Liver (tissue), 9 donors: ENCODE measurements around the gene CORO7. TPM values are rescaled to one million over a fixed set of nuclear protein-coding genes. Genes with fewer than 3 reads are reported as not detected.

Source experiments
- DNase-seq: peaks from one replicate; pipeline ENCODE4 v3.0.0-alpha.2; 2017; ENCODE audit warnings: low spot score
- H3K27ac ChIP-seq, 2 donors: one replicate each; pipeline ENCODE4 v1.7.0; 2013; ENCODE audit warnings: inconsistent platforms in 2 of 2, low read length in 2 of 2, control low read depth in 1 of 2, low read depth in 1 of 2, mild to moderate bottlenecking in 1 of 2
- H3K27me3 ChIP-seq, 4 donors: one replicate each; pipeline versions ENCODE4 v1.6.1 to v1.7.0; 2013; ENCODE audit warnings: low read length in 3 of 4, inconsistent platforms in 1 of 4, mild to moderate bottlenecking in 1 of 4, moderate library complexity in 1 of 4; ENCODE audit not compliant: control insufficient read depth in 4 of 4, insufficient read depth in 4 of 4
- H3K36me3 ChIP-seq, 4 donors: one replicate each; pipeline versions ENCODE4 v1.6.1 to v1.7.0; 2013; ENCODE audit warnings: low read length in 3 of 4, mild to moderate bottlenecking in 3 of 4, low read depth in 1 of 4, moderate library complexity in 1 of 4; ENCODE audit not compliant: control insufficient read depth in 4 of 4, insufficient read depth in 3 of 4
- H3K4me1 ChIP-seq, 4 donors: one replicate each; pipeline versions ENCODE4 v1.6.1 to v1.7.0; 2013; ENCODE audit warnings: low read length in 3 of 4, mild to moderate bottlenecking in 3 of 4, moderate library complexity in 1 of 4; ENCODE audit not compliant: control insufficient read depth in 4 of 4, insufficient read depth in 4 of 4
- H3K4me3 ChIP-seq, 3 donors: one replicate each; pipeline versions ENCODE4 v1.6.1 to v1.7.0; 2013; ENCODE audit warnings: low read length in 3 of 3, control low read depth in 1 of 3, low read depth in 1 of 3, mild to moderate bottlenecking in 1 of 3
- H3K9ac ChIP-seq, 2 donors: one replicate each; pipeline ENCODE4 v1.7.0; 2013; ENCODE audit warnings: low read length in 2 of 2, mild to moderate bottlenecking in 2 of 2, moderate library complexity in 2 of 2, control low read depth in 1 of 2, low read depth in 1 of 2
- H3K9me3 ChIP-seq, 4 donors: one replicate each; pipeline versions ENCODE4 v1.6.1 to v1.7.0; 2013; ENCODE audit warnings: low read length in 3 of 4; ENCODE audit not compliant: control insufficient read depth in 4 of 4
- ATF3 ChIP-seq: IDR thresholded peaks from 2 replicates; pipeline ENCODE4 v1.6.1; 2016; ENCODE audit warnings: antibody characterized with exemption
- CTCF ChIP-seq: fragments of 150-350 bp; IDR thresholded peaks from 2 replicates; pipeline ENCODE4 v1.5.1; 2017; ENCODE audit warnings: improper control_type of control experiment, low read depth, low read length; ENCODE audit not compliant: missing input control
- EGR1 ChIP-seq, 2 donors: IDR thresholded peaks; 2 replicates each; pipeline ENCODE4 v1.6.1; 2016 to 2018; ENCODE audit warnings: antibody characterized with exemption in 2 of 2, low read depth in 2 of 2
- FOXA1 ChIP-seq: IDR thresholded peaks from 2 replicates; pipeline ENCODE4 v1.6.1; 2016; ENCODE audit warnings: antibody characterized with exemption
- FOXA2 ChIP-seq: IDR thresholded peaks from 2 replicates; pipeline ENCODE4 v1.6.1; 2016; ENCODE audit warnings: antibody characterized with exemption
- GABPA ChIP-seq, 2 donors: IDR thresholded peaks in 1 of 2; conservative IDR thresholded peaks in 1 of 2; 2 replicates each; pipeline ENCODE4 v1.6.1; 2016; ENCODE audit warnings: antibody characterized with exemption in 2 of 2, mild to moderate bottlenecking in 1 of 2, moderate library complexity in 1 of 2
- HNF4A ChIP-seq, 2 donors: conservative IDR thresholded peaks; 2 replicates each; pipeline ENCODE4 v1.6.1; 2016; ENCODE audit warnings: antibody characterized with exemption in 2 of 2, mild to moderate bottlenecking in 2 of 2
- HNF4G ChIP-seq: IDR thresholded peaks from 2 replicates; pipeline ENCODE4 v1.6.1; 2016; ENCODE audit warnings: antibody characterized with exemption
- JUND ChIP-seq, 2 donors: IDR thresholded peaks; 2 replicates each; pipeline ENCODE4 v1.6.1; 2016; ENCODE audit warnings: antibody characterized with exemption in 2 of 2
- MAX ChIP-seq: IDR thresholded peaks from 2 replicates; pipeline ENCODE4 v1.6.1; 2016; ENCODE audit warnings: antibody characterized with exemption
- NR2F2 ChIP-seq: IDR thresholded peaks from 2 replicates; pipeline ENCODE4 v1.6.1; 2016; ENCODE audit warnings: antibody characterized with exemption
- RAD21 ChIP-seq, 2 donors: IDR thresholded peaks; 2 replicates each; pipeline ENCODE4 v1.6.1; 2016; ENCODE audit warnings: antibody characterized with exemption in 2 of 2, mild to moderate bottlenecking in 2 of 2
- REST ChIP-seq: IDR thresholded peaks from 2 replicates; pipeline ENCODE4 v1.6.1; 2016; ENCODE audit warnings: antibody characterized with exemption, mild to moderate bottlenecking
- RXRA ChIP-seq, 2 donors: IDR thresholded peaks; 2 replicates each; pipeline ENCODE4 v1.6.1; 2017 to 2018; ENCODE audit warnings: antibody characterized with exemption in 2 of 2, mild to moderate bottlenecking in 1 of 2
- SP1 ChIP-seq: IDR thresholded peaks from 2 replicates; pipeline ENCODE4 v1.6.1; 2018; ENCODE audit warnings: antibody characterized with exemption, mild to moderate bottlenecking
- TAF1 ChIP-seq: conservative IDR thresholded peaks from 2 replicates; pipeline ENCODE4 v1.6.1; 2016; ENCODE audit warnings: antibody characterized with exemption, mild to moderate bottlenecking
- YY1 ChIP-seq: IDR thresholded peaks from 2 replicates; pipeline ENCODE4 v1.6.1; 2016; ENCODE audit warnings: antibody characterized with exemption, mild to moderate bottlenecking
- ZBTB33 ChIP-seq: IDR thresholded peaks from 2 replicates; pipeline ENCODE4 v1.6.1; 2016; ENCODE audit warnings: antibody characterized with exemption
- WGBS: extraction: QIAGEN DNeasy Blood & Tissue Kit; methylation state at CpG from one replicate; pipeline ENCODE4 v1.1.7; 2013; 5-methylcytosine and 5-hydroxymethylcytosine counted together
- polyA plus RNA-seq, 2 donors: library from polyadenylated mRNA; stranded (reverse) in 1 of 2; unstranded in 1 of 2; fragments of 200-250 nt in 1 of 2; fragments of >200 nt in 1 of 2; fragmentation: Nextera tagmentation in 1 of 2; extraction: Ambion mirVana in 1 of 2; gene quantifications; one replicate each; pipeline versions ENCODE4 v1.2.1 to v1.2.3, GENCODE V29; 2013 to 2015
- total RNA-seq, 2 donors: library from RNA; depleted of rRNA; stranded (reverse); fragments of >200 nt; gene quantifications; one replicate each; pipeline ENCODE4 v1.2.3, GENCODE V29; 2014
- donor health status: healthy.
- donor health status: healthy.
- donor health status: healthy.
- donor health status: healthy.
- donor health status: healthy.

CORO7 gene
- total and polyA plus RNA-seq, 4 donors: 7.3 to 21.5 (median 13.0) TPM

- Histone ChIP-seq H3K4me3 (no peak overlapping the region), H3K9ac (no peak overlapping the region), H3K9me3 (no peaks in the 10 kb centered on the region), H3K27ac (no peak overlapping the region), H3K36me3 (no peaks in the 10 kb centered on the region), H3K27me3 (peaks cover 0 to 2% (median 0%) of the 10 kb centered on the region in 4 donors), H3K4me1 (peaks cover 10 to 54% (median 23%) of the 10 kb centered on the region in 4 donors)
- TF ChIP-seq FOXA2 (no peak), FOXA1 (no peak), RXRA (IDR thresholded peaks at IDR 0.05) (no peak), JUND (IDR thresholded peaks at IDR 0.05) (no peak), GABPA (IDR thresholded peaks at IDR 0.05 in 1 of 2, conservative IDR thresholded peaks at IDR 0.05 in 1 of 2) (no peak), EGR1 (IDR thresholded peaks at IDR 0.05; ENCODE audit: low read depth in 2 of 2) (no peak), CTCF (no peak), YY1 (no peak), MAX (no peak), REST (no peak), SP1 (no peak), ATF3 (no peak), RAD21 (IDR thresholded peaks at IDR 0.05) (no peak), HNF4A (conservative IDR thresholded peaks at IDR 0.05) (no peak), HNF4G (no peak), NR2F2 (no peak), TAF1 (no peak), ZBTB33 (no peak)
- 80% methylated on average over 37 of the region's 37 CpGs for WGBS
- DNase-seq: no peak
Observed at GRCh38 chr16:4319454-4320421, 96.7 kb downstream of the CORO7 start.
